ENCODE data around the gene CCDC142. TPM values are rescaled to one million over a fixed set of nuclear protein-coding genes. Genes with fewer than 3 reads are reported as not detected.
A peak's percentile ranks its signal among the peaks of the same experiment; 100 is the strongest.

CCDC142 gene
- total RNA-seq, 1 experiment from 2014 or later, result 20.4 TPM

DNA sequence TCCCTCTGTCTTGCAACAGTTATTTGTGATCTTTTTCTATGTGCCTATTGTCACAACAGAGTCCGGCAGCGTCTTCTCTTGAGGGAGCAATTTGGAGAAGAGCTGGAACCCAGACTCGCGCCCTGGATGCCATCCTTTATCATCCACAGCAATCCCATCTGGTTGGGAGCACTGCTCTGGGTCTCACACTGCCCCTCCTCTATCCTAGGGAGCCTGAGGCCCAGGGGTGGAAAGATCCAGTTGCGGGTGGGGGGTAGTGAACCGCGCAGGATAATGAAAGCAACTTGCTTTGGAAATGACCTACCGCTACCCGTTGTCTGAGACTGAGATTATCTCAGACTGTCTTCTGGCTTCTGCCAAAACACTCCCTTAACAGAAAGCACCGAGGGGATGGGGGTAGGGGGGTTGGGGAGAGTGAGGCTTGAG is 23.8 kb downstream of the CCDC142 start:
- no peak for TF ChIP-seq EZH2 (IDR thresholded peaks at IDR 0.05; ENCODE audit: borderline replicate concordance, low read depth, low read length, poor library complexity, severe bottlenecking)
- no peak for TF ChIP-seq CTCF (conservative IDR thresholded peaks at IDR 0.05; ENCODE audit: low read depth, low read length)
- intact Hi-C loops (cut with micrococcal nuclease; ENCODE audit: unreplicated experiment), result no loop called here
- Histone ChIP-seq H3K4me1 (ENCODE audit: insufficient read depth, low read length, poor library complexity, severe bottlenecking) (peaks cover 16% of the 10 kb centered on the region), H3K27ac (ENCODE audit: low read depth, low read length, poor library complexity, severe bottlenecking) (peak overlapping the region; percentile 61), H3K36me3 (ENCODE audit: insufficient read depth, low read length, poor library complexity, severe bottlenecking) (peaks cover 18% of the 10 kb centered on the region), H3K9me3 (ENCODE audit: low read depth, low read length, poor library complexity, severe bottlenecking) (no peaks in the 10 kb centered on the region), H3K4me3 (ENCODE audit: low read depth, low read length, poor library complexity, severe bottlenecking) (peak overlapping the region; percentile 92), H3K27me3 (replicated peaks; ENCODE audit: insufficient read depth, low read depth, low read length, poor library complexity) (no peaks in the 10 kb centered on the region)
- DNase-seq (ENCODE audit: low spot score), result no peak
- ChIA-PET POLR2A (ENCODE audit: low non-redundant PET) (no interaction called here), CTCF (interaction anchor here (0.7 kb wide), 1 partner anchor 24 kb away, joined by 4 read pairs; the partner anchor contains the start of genes CCDC142 and TTC31)
- no TSS peak for BruUV-seq (replicated peaks)

GRCh38 chr2:74458132-74458937 is 24.5 kb downstream of the CCDC142 start, which contains the start of gene WBP1:
TSS of gene WBP1 (plus strand) at chr2:74458438. CDS start at chr2:74458603, 165 bp downstream.
- H3K27me3 ChIP-seq (replicated peaks; ENCODE audit: insufficient read depth, low read depth, low read length, poor library complexity), result no peaks in the 10 kb centered on the region
- CTCF ChIA-PET, result interaction anchor here (0.6 to 0.7 kb wide), 3 partner anchors 16 to 132 kb away, joined by 3 to 4 read pairs (median 3); partner anchors contain the start of genes CCDC142 and TTC31
- H3K36me3 ChIP-seq (ENCODE audit: insufficient read depth, low read length, poor library complexity, severe bottlenecking), result peaks cover 18% of the 10 kb centered on the region
- TF ChIP-seq EZH2 (IDR thresholded peaks at IDR 0.05; ENCODE audit: borderline replicate concordance, low read depth, low read length, poor library complexity, severe bottlenecking) (no peak), CTCF (conservative IDR thresholded peaks at IDR 0.05; ENCODE audit: low read depth, low read length) (no peak)
- peaks cover 16% of the 10 kb centered on the region for H3K4me1 ChIP-seq (ENCODE audit: insufficient read depth, low read length, poor library complexity, severe bottlenecking)
- peak within 1 kb of the TSS; percentile 92 for H3K27ac ChIP-seq (ENCODE audit: low read depth, low read length, poor library complexity, severe bottlenecking)
- peak within 1 kb of the TSS; percentile 92 for H3K4me3 ChIP-seq (ENCODE audit: low read depth, low read length, poor library complexity, severe bottlenecking)
- intact Hi-C loops (cut with micrococcal nuclease; ENCODE audit: unreplicated experiment), result no loop called here
- POLR2A ChIA-PET (ENCODE audit: low non-redundant PET), result interaction anchor here (0.6 kb wide), 2 partner anchors 16 to 105 kb away, joined by 4 to 12 read pairs; no protein-coding TSS in a partner anchor
- BruUV-seq (replicated peaks), result TSS peak; percentile 53
- H3K9me3 ChIP-seq (ENCODE audit: low read depth, low read length, poor library complexity, severe bottlenecking), result no peaks in the 10 kb centered on the region
- peak; percentile 100 for DNase-seq (ENCODE audit: low spot score)

DNA sequence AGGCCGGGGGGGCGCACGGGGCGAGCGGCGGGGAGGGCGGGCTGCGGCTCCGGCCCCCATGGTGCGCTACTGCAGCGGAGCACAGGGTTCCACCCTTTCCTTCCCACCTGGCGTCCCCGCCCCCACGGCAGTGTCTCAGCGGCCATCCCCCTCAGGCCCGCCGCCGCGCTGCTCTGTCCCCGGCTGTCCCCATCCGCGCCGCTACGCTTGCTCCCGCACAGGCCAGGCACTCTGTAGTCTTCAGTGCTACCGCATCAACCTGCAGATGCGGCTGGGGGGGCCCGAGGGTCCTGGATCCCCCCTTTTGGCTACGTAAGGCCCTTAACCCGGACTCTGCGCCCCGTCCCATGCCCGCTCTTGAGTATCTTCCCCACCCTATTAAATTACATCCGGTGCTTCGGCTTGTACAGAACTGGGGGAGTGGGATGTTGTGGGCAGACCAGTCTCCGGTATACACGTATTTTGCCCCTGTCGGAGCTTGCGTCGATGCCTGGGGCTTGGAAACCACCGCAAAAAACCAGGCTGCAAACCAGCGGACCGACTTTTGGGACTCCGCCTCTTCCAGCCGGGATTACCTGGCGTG is 25.2 kb downstream of the CCDC142 start:
- TF ChIP-seq EZH2 (IDR thresholded peaks at IDR 0.05; ENCODE audit: borderline replicate concordance, low read depth, low read length, poor library complexity, severe bottlenecking), result no peak
- no peak for TF ChIP-seq CTCF (conservative IDR thresholded peaks at IDR 0.05; ENCODE audit: low read depth, low read length)
- ChIA-PET CTCF (interaction anchor here (0.6 kb wide), 1 partner anchor 132 kb away, joined by 3 read pairs; no protein-coding TSS in a partner anchor), POLR2A (ENCODE audit: low non-redundant PET) (interaction anchor here (0.6 kb wide), 2 partner anchors 17 to 106 kb away, joined by 4 to 12 read pairs; no protein-coding TSS in a partner anchor)
- intact Hi-C loops (cut with micrococcal nuclease; ENCODE audit: unreplicated experiment), result no loop called here
- DNase-seq (ENCODE audit: low spot score), result peak; percentile 54
- Histone ChIP-seq H3K27ac (ENCODE audit: low read depth, low read length, poor library complexity, severe bottlenecking) (peak overlapping the region; percentile 92), H3K27me3 (replicated peaks; ENCODE audit: insufficient read depth, low read depth, low read length, poor library complexity) (no peaks in the 10 kb centered on the region), H3K9me3 (ENCODE audit: low read depth, low read length, poor library complexity, severe bottlenecking) (no peaks in the 10 kb centered on the region), H3K4me3 (ENCODE audit: low read depth, low read length, poor library complexity, severe bottlenecking) (peak overlapping the region; percentile 92), H3K4me1 (ENCODE audit: insufficient read depth, low read length, poor library complexity, severe bottlenecking) (peaks cover 16% of the 10 kb centered on the region), H3K36me3 (ENCODE audit: insufficient read depth, low read length, poor library complexity, severe bottlenecking) (peaks cover 11% of the 10 kb centered on the region)
- no TSS peak for BruUV-seq (replicated peaks)
